Mesenchymal stem cell (in vitro differentiated cells and primary cell): ENCODE data around the gene SMARCD1.

ENCODE experiments used
- DNase-seq: peaks from one replicate; pipeline ENCODE4 v3.0.0-alpha.2; 2013
- H2AFZ ChIP-seq: one replicate; pipeline ENCODE4 v1.6.1; 2013; ENCODE audit warnings: low read depth, mild to moderate bottlenecking, control low read depth, inconsistent platforms, low read length, moderate library complexity
- H2AK5ac ChIP-seq: 2 replicates; pipeline ENCODE4 v1.6.1; 2013; ENCODE audit warnings: low read length, moderate library complexity, mild to moderate bottlenecking, inconsistent platforms; ENCODE audit not compliant: severe bottlenecking
- H2BK120ac ChIP-seq: one replicate; pipeline ENCODE4 v1.6.1; 2013; ENCODE audit warnings: low read depth, mild to moderate bottlenecking, inconsistent platforms, low read length, moderate library complexity
- H2BK12ac ChIP-seq, 2 experiments: one replicate each; pipeline ENCODE4 v1.6.1; 2013; ENCODE audit warnings: inconsistent platforms in 2 of 2, low read length in 2 of 2, mild to moderate bottlenecking in 2 of 2, moderate library complexity in 2 of 2, control low read depth in 1 of 2
- H2BK15ac ChIP-seq: one replicate; pipeline ENCODE4 v1.6.1; 2013; ENCODE audit warnings: mild to moderate bottlenecking, low read depth, inconsistent platforms; ENCODE audit not compliant: poor library complexity, severe bottlenecking
- H2BK5ac ChIP-seq: 2 replicates; pipeline ENCODE4 v1.6.1; 2013; ENCODE audit warnings: low read depth, mild to moderate bottlenecking, low read length, control low read depth, inconsistent platforms; ENCODE audit not compliant: poor library complexity, severe bottlenecking
- H3K14ac ChIP-seq, 2 experiments: one replicate each; pipeline ENCODE4 v1.6.1; 2013; ENCODE audit warnings: inconsistent platforms in 2 of 2, low read length in 2 of 2, control low read depth in 1 of 2, mild to moderate bottlenecking in 1 of 2, moderate library complexity in 1 of 2
- H3K18ac ChIP-seq, 2 experiments: one replicate each; pipeline ENCODE4 v1.6.1; 2013; ENCODE audit warnings: inconsistent platforms in 2 of 2, low read length in 2 of 2, control low read depth in 1 of 2, low read depth in 1 of 2, mild to moderate bottlenecking in 1 of 2
- H3K23ac ChIP-seq, 2 experiments: one replicate each; pipeline ENCODE4 v1.6.1; 2013; ENCODE audit warnings: inconsistent platforms in 2 of 2, low read length in 2 of 2, mild to moderate bottlenecking in 2 of 2, moderate library complexity in 2 of 2, control low read depth in 1 of 2
- H3K27ac ChIP-seq: 2 replicates; pipeline ENCODE4 v1.5.1; 2013; ENCODE audit warnings: mild to moderate bottlenecking, moderate library complexity, low read length, control low read depth, inconsistent platforms; ENCODE audit not compliant: poor library complexity, severe bottlenecking
- H3K27me3 ChIP-seq, 2 experiments: 2 replicates each; pipeline versions ENCODE4 v1.6.1 to v1.7.0; 2013; ENCODE audit warnings: low read length in 2 of 2, mild to moderate bottlenecking in 2 of 2, moderate library complexity in 2 of 2, control low read depth in 1 of 2, inconsistent platforms in 1 of 2; ENCODE audit not compliant: control insufficient read depth in 1 of 2, insufficient read depth in 1 of 2
- H3K36me3 ChIP-seq, 2 experiments: 2 replicates each; pipeline versions ENCODE4 v1.6.1 to v1.7.0; 2013; ENCODE audit warnings: low read length in 2 of 2, control low read depth in 1 of 2, inconsistent platforms in 1 of 2, low read depth in 1 of 2, mild to moderate bottlenecking in 1 of 2; ENCODE audit not compliant: insufficient read depth in 2 of 2, control insufficient read depth in 1 of 2
- H3K4ac ChIP-seq, 2 experiments: one replicate each; pipeline ENCODE4 v1.6.1; 2013; ENCODE audit warnings: inconsistent platforms in 2 of 2, low read length in 2 of 2, mild to moderate bottlenecking in 2 of 2, moderate library complexity in 2 of 2, control low read depth in 1 of 2, low read depth in 1 of 2
- H3K4me1 ChIP-seq: 2 replicates; pipeline ENCODE4 v1.6.1; 2013; ENCODE audit warnings: low read depth, low read length, control low read depth; ENCODE audit not compliant: control insufficient read depth, insufficient read depth
- H3K4me2 ChIP-seq: 2 replicates; pipeline ENCODE4 v1.6.1; 2013; ENCODE audit warnings: low read length, mild to moderate bottlenecking, inconsistent platforms; ENCODE audit not compliant: poor library complexity, severe bottlenecking
- H3K4me3 ChIP-seq, 2 experiments: 2 replicates each; pipeline versions ENCODE4 v1.5.1 to v1.7.0; 2013; ENCODE audit warnings: low read length in 2 of 2, mild to moderate bottlenecking in 2 of 2, control low read depth in 1 of 2, low read depth in 1 of 2; ENCODE audit not compliant: insufficient read depth in 1 of 2
- H3K79me1 ChIP-seq: replicated peaks from 2 replicates; pipeline ENCODE4 v1.6.1; 2013; ENCODE audit warnings: mild to moderate bottlenecking, control low read depth, low read length, inconsistent platforms; ENCODE audit not compliant: poor library complexity, severe bottlenecking
- H3K9ac ChIP-seq: 2 replicates; pipeline ENCODE4 v1.7.0; 2013; ENCODE audit warnings: mild to moderate bottlenecking, low read length, moderate library complexity
- H3K9me3 ChIP-seq: 2 replicates; pipeline ENCODE4 v1.7.0; 2013; ENCODE audit warnings: mild to moderate bottlenecking, low read length; ENCODE audit not compliant: control insufficient read depth
- H4K8ac ChIP-seq: one replicate; pipeline ENCODE4 v1.6.1; 2013; ENCODE audit warnings: inconsistent platforms, mild to moderate bottlenecking, low read length, moderate library complexity
- H4K91ac ChIP-seq: one replicate; pipeline ENCODE4 v1.6.1; 2013; ENCODE audit warnings: mild to moderate bottlenecking, low read length, inconsistent platforms
- WGBS: methylation state at CpG from one replicate; pipeline ENCODE4 v1.1.7; 2013; ENCODE audit warnings: mixed read lengths; 5-methylcytosine and 5-hydroxymethylcytosine counted together

Gene SMARCD1

DNA sequence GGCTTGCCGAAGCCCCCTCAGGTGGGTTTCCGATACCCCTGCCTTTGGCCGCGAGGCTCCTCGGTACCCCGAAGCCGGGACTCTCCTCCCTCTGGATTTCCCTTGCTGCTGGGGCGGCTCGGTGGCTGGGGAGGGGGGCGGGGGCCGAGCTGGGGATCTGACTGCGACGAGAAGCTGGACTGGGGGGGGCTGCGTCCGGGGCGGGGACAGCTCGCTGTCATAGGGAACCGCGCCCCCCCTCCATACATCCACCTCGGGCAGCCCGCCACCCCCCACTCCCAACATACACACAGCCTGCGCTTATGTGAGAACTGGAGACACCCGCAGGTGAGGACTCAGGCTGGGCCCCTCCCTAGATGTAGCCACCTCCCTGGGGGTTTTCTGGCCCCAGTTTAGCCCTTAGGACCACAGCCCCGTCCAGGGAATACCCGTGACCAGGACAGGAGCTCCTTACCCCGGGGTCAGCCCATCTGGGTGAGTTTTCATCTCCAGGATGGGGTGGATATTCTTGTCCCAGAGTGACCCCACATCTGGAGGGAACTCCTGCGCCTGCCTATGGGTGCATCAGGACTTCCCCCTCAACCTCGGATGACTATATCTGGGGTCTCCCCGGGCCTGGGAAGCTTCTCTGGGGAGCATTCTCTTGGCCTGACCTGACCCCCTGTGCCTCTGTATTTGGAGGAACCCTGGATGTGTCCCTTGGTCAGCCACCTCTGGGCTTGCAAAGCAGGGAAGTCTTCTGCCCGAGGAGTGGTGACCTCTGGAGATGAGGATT is 27.1 kb upstream of the SMARCD1 start:
- Histone ChIP-seq H2AFZ (no peak overlapping the region), H3K4me3 (peak overlapping the region; percentile 63 to 91), H4K8ac (no peak overlapping the region), H3K4ac (no peak overlapping the region), H3K36me3 (peaks cover 0 to 15% of the 10 kb centered on the region in 2 experiments), H2BK15ac (no peak overlapping the region), H3K79me1 (no peaks in the 10 kb centered on the region), H4K91ac (no peak overlapping the region), H2BK120ac (no peak overlapping the region), H3K9ac (peak overlapping the region; percentile 82), H3K9me3 (no peaks in the 10 kb centered on the region), H3K14ac (no peak overlapping the region), H3K4me1 (peaks cover 27% of the 10 kb centered on the region), H2AK5ac (no peak overlapping the region), H2BK5ac (no peak overlapping the region), H2BK12ac (no peak overlapping the region), H3K18ac (no peak overlapping the region), H3K27me3 (peaks cover 17 to 25% of the 10 kb centered on the region in 2 experiments), H3K27ac (no peak overlapping the region), H3K23ac (no peak overlapping the region), H3K4me2 (peak overlapping the region; percentile 94)
- no peak for DNase-seq
- 23% methylated on average over 20 of the region's 30 CpGs for WGBS

DNA sequence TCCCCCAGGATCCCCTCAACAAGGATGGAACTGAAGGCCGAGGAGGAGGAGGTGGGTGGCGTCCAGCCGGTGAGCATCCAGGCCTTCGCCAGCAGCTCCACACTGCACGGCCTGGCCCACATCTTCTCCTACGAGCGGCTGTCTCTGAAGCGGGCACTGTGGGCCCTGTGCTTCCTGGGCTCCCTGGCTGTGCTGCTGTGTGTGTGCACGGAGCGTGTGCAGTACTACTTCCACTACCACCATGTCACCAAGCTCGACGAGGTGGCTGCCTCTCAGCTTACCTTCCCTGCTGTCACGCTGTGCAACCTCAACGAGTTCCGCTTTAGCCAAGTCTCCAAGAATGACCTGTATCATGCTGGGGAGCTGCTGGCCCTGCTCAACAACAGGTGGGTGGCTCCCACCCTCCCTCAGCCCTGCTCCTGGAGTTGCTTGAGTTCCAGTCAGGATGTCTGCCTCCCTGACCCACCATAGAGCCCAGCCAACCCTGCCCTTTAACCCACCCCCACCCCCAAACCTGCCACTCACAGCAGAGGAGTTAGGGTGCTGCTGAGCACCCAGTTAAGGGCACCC is 26.3 kb upstream of the SMARCD1 start:
- Histone ChIP-seq H3K79me1 (no peaks in the 10 kb centered on the region), H2BK12ac (no peak overlapping the region), H2BK120ac (no peak overlapping the region), H3K23ac (no peak overlapping the region), H3K18ac (no peak overlapping the region), H2BK5ac (no peak overlapping the region), H4K8ac (no peak overlapping the region), H3K36me3 (peaks cover 0 to 15% of the 10 kb centered on the region in 2 experiments), H3K4ac (no peak overlapping the region), H3K4me1 (peaks cover 29% of the 10 kb centered on the region), H3K9ac (no peak overlapping the region), H2AFZ (no peak overlapping the region), H3K4me3 (no peak overlapping the region), H3K4me2 (no peak overlapping the region), H3K14ac (peak overlapping the region in 1 of 2 experiments; percentile 44), H3K27ac (no peak overlapping the region), H4K91ac (no peak overlapping the region), H3K27me3 (peaks cover 11 to 20% of the 10 kb centered on the region in 2 experiments), H2AK5ac (no peak overlapping the region), H3K9me3 (no peaks in the 10 kb centered on the region), H2BK15ac (no peak overlapping the region)
- no peak for DNase-seq
- WGBS: 89% methylated on average over 15 of the region's 15 CpGs

GRCh38 chr12:50059440-50060119 is 25.6 kb upstream of the SMARCD1 start:
- 56% methylated on average over 11 of the region's 12 CpGs for WGBS
- Histone ChIP-seq H3K4me2 (no peak overlapping the region), H4K91ac (no peak overlapping the region), H3K18ac (no peak overlapping the region), H3K36me3 (peaks cover 0 to 15% of the 10 kb centered on the region in 2 experiments), H3K4me1 (peaks cover 29% of the 10 kb centered on the region), H3K4ac (no peak overlapping the region), H2AFZ (no peak overlapping the region), H2BK12ac (no peak overlapping the region), H2BK120ac (no peak overlapping the region), H3K4me3 (no peak overlapping the region), H2BK15ac (no peak overlapping the region), H3K23ac (no peak overlapping the region), H3K27me3 (peaks cover 11 to 20% of the 10 kb centered on the region in 2 experiments), H3K27ac (no peak overlapping the region), H2BK5ac (no peak overlapping the region), H3K9ac (no peak overlapping the region), H3K79me1 (no peaks in the 10 kb centered on the region), H3K14ac (no peak overlapping the region), H4K8ac (no peak overlapping the region), H2AK5ac (no peak overlapping the region), H3K9me3 (no peaks in the 10 kb centered on the region)
- DNase-seq: no peak

DNA sequence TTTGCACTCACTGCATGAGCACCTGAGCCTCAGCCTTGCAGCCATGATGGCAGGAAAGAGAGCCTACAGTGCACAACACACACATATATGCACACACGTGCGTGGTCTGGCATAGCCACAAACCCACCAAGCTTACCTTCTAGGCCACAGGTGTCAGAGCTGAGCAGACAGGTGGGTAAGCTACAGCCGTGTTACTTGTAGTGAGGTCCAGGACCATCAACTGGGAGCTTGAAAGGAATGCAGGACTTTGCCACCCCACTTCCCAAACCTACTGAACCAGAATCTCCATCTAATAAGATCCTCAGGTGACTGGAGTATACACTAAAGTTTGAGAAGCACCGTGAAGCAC is 25.0 kb upstream of the SMARCD1 start:
- H3K14ac ChIP-seq: no peak overlapping the region
- no peak overlapping the region for H4K91ac ChIP-seq
- H3K4ac ChIP-seq: no peak overlapping the region
- H3K79me1 ChIP-seq: no peaks in the 10 kb centered on the region
- no peak overlapping the region for H3K27ac ChIP-seq
- no peak overlapping the region for H2BK15ac ChIP-seq
- H3K9me3 ChIP-seq: no peaks in the 10 kb centered on the region
- WGBS: 85% methylated on average over 3 of the region's 4 CpGs
- H2BK12ac ChIP-seq: no peak overlapping the region
- H3K23ac ChIP-seq: no peak overlapping the region
- H3K4me1 ChIP-seq: peaks cover 29% of the 10 kb centered on the region
- H3K4me3 ChIP-seq: no peak overlapping the region
- H3K4me2 ChIP-seq: no peak overlapping the region
- peaks cover 0 to 15% of the 10 kb centered on the region in 2 experiments for H3K36me3 ChIP-seq
- H2BK120ac ChIP-seq: no peak overlapping the region
- H3K27me3 ChIP-seq: peaks cover 11 to 20% of the 10 kb centered on the region in 2 experiments
- no peak overlapping the region for H2BK5ac ChIP-seq
- no peak overlapping the region for H3K9ac ChIP-seq
- no peak for DNase-seq
- H4K8ac ChIP-seq: no peak overlapping the region
- no peak overlapping the region for H2AK5ac ChIP-seq
- no peak overlapping the region for H3K18ac ChIP-seq
- H2AFZ ChIP-seq: no peak overlapping the region
